PFSK-1 (cell line): Measurements from ENCODE around the gene TPX2.

Experiments
- FOXP2 ChIP-seq: optimal IDR thresholded peaks from 2 replicates; pipeline ENCODE3; 2011; ENCODE audit warnings: borderline replicate concordance, control low read depth, inconsistent platforms; ENCODE audit not compliant: insufficient read depth; ENCODE audit errors: extremely low read length, extremely low read depth
- POLR2AphosphoS5 ChIP-seq: IDR thresholded peaks from 2 replicates; pipeline ENCODE4 v1.6.1; 2012; ENCODE audit warnings: low read depth, mild to moderate bottlenecking, control low read depth, low read length, moderate library complexity
- SIN3A ChIP-seq: IDR thresholded peaks from 2 replicates; pipeline ENCODE4 v1.6.1; 2012; ENCODE audit warnings: mild to moderate bottlenecking, low read length, moderate library complexity, borderline replicate concordance; ENCODE audit not compliant: insufficient read depth
- TAF1 ChIP-seq: IDR thresholded peaks from 2 replicates; pipeline ENCODE4 v1.6.1; 2012; ENCODE audit warnings: low read length, control low read depth, borderline replicate concordance; ENCODE audit not compliant: insufficient read depth
- TF ChIP-seq, protein P1 (sequence below), 2 experiments: IDR thresholded peaks; 2 replicates each; pipeline versions ENCODE4 v1.6.1 to v1.8.0; 2011 to 2012; ENCODE audit warnings: low read depth in 2 of 2, low read length in 2 of 2, control low read depth in 1 of 2, inconsistent platforms in 1 of 2, mild to moderate bottlenecking in 1 of 2, moderate library complexity in 1 of 2; ENCODE audit not compliant: insufficient read depth in 1 of 2

The TPX2 gene

DNA sequence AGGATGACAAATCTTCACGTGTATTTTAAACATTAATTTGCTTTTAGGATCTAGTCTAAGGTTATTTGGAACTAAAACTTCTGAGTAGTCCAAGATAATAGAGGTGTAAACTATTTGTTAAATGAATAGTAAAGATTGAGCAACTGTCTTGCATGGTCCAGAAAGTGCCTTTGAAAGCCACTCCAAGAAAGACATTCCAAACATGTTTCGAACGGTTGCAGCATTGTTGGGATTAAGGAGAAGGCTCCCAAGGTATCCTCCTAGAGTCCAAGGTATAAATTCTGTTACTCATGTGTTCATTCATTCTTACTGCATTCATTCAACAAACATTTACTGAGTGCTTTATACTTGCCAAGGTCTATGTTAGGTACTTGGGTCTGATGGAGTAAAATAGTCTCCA lies 51.3 kb downstream of the TPX2 start:
- TF ChIP-seq SIN3A (no peak), POLR2AphosphoS5 (no peak), TAF1 (no peak), FOXP2 (no peak)
- TF ChIP-seq, protein P1, sequence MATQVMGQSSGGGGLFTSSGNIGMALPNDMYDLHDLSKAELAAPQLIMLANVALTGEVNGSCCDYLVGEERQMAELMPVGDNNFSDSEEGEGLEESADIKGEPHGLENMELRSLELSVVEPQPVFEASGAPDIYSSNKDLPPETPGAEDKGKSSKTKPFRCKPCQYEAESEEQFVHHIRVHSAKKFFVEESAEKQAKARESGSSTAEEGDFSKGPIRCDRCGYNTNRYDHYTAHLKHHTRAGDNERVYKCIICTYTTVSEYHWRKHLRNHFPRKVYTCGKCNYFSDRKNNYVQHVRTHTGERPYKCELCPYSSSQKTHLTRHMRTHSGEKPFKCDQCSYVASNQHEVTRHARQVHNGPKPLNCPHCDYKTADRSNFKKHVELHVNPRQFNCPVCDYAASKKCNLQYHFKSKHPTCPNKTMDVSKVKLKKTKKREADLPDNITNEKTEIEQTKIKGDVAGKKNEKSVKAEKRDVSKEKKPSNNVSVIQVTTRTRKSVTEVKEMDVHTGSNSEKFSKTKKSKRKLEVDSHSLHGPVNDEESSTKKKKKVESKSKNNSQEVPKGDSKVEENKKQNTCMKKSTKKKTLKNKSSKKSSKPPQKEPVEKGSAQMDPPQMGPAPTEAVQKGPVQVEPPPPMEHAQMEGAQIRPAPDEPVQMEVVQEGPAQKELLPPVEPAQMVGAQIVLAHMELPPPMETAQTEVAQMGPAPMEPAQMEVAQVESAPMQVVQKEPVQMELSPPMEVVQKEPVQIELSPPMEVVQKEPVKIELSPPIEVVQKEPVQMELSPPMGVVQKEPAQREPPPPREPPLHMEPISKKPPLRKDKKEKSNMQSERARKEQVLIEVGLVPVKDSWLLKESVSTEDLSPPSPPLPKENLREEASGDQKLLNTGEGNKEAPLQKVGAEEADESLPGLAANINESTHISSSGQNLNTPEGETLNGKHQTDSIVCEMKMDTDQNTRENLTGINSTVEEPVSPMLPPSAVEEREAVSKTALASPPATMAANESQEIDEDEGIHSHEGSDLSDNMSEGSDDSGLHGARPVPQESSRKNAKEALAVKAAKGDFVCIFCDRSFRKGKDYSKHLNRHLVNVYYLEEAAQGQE (IDR thresholded peaks at IDR 0.05; ENCODE audit: insufficient read depth in 1 of 2, low read depth in 2 of 2, low read length in 2 of 2) = no peak

DNA sequence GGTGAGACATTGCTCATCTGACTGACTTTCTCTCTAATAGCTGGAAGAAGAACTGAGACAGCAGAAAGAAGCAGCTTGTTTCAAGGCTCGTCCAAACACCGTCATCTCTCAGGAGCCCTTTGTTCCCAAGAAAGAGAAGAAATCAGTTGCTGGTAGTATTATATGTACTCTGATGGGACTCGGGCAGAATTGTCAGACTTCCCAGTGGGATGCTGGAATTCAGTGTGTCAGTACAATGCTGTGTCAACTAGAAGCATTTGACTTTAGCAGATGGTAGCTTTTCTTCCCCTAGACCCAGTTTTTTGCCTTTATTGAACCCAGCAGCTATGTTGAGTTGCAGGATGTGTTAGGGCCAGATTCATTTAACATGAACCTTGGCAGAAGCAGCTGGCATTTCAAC lies 58.3 kb downstream of the TPX2 start:
- no peak for TF ChIP-seq SIN3A
- TF ChIP-seq POLR2AphosphoS5 = no peak
- no peak for TF ChIP-seq TAF1

DNA sequence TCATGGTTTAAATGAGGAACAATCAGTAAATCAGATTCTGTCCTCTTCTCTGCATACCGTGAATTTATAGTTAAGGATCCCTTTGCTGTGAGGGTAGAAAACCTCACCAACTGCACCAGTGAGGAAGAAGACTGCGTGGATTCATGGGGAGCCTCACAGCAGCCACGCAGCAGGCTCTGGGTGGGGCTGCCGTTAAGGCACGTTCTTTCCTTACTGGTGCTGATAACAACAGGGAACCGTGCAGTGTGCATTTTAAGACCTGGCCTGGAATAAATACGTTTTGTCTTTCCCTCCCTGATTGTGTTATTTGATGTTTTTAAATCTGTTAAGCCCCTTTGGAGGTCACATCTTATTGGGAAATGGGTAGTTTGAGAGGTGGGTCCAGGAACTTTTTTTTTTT lies 62.4 kb downstream of the TPX2 start:
- no peak for TF ChIP-seq SIN3A
- TF ChIP-seq, protein P1 (IDR thresholded peaks at IDR 0.05; ENCODE audit: insufficient read depth in 1 of 2, low read depth in 2 of 2, low read length in 2 of 2) = no peak
- no peak for TF ChIP-seq FOXP2
- no peak for TF ChIP-seq TAF1
- TF ChIP-seq POLR2AphosphoS5 = no peak

DNA sequence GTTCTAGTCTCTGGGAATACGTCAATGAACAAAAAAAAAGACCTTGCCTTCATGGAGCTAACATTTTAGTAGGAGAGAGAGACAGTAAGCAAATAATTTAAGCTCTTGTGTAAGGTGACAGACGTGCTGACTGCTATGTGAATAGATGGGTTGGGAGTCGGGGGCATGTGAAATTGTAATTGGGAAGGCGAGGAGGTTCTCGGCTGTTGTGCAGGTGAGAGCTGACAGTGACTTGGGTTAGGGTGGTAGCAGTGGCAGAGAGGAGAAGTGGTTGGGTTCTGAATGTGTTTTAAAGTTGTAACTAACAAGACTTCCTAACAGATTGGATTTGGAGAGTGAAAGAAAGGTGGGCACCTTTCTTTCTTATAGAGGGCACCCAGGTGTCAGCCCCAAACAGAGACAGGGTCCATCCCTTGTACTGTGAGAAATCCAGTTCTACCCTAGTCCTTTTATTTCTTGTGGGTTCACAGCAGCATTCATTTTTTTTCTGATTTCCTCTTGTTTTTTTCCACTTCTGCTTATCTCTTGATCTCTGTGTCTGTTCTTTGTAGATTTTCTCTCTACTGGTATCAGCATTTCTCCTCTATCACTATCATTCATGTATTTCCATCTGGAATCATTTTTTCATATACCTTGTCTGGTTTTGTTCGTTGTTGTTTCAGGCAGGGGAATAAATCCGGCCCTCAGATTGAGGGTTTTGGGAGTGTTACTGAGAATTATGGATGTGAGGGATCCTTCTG lies 64.6 kb downstream of the TPX2 start:
- TF ChIP-seq, protein P1 (IDR thresholded peaks at IDR 0.05; ENCODE audit: insufficient read depth in 1 of 2, low read depth in 2 of 2, low read length in 2 of 2) = no peak
- peak; percentile 15; the same call in 1 of the 2 replicates for TF ChIP-seq POLR2AphosphoS5

DNA sequence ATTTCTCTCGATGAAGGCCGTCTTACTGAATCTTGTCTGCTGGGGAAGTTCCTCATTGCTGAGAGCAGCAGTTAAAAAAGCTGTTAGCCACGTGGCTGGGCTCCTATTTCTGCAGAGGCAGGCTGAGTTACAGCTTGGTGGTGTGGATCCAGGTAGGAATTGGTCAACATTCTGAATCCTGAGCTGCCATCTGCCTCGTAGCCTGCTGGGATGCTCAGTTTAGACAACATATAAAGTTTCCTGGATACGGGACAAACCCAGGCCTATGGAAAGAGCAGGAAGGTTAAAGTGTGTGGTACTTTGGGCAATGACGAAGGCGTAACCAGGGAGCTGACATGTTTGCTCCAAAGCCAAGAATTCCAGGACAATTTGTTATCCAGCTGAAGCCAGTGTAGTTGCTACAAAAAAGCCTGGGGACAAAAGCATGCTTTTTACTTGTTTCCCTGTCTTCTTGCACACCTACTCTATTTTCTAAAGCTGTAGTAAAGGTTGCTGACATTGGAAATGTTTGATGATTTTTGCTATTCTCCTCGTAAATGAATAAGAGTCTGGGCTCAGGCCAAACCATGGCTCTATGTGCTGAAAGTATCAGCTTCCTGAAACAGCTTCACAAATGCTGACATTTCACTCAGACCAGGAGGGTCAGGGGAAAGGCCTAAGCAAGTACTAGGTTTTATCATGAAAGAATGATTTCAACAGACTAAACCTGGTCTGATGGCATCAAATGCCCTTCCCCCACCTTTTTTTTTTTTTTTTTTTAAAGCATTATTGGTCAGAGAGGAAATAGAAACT lies 67.7 kb downstream of the TPX2 start:
- TF ChIP-seq SIN3A (no peak), TAF1 (no peak)
- TF ChIP-seq, protein P1 (IDR thresholded peaks at IDR 0.05; ENCODE audit: insufficient read depth in 1 of 2, low read depth in 2 of 2, low read length in 2 of 2) = no peak
